Measurements from ENCODE around the gene PRIMPOL.

GRCh38 chr4:184693056-184693455 is 43.5 kb downstream of the PRIMPOL start:
- TF ChIP-seq CTCF (conservative IDR thresholded peaks at IDR 0.05 in 1 of 2, IDR thresholded peaks at IDR 0.05 in 1 of 2; ENCODE audit: extremely low read depth in 1 of 2, insufficient read depth in 1 of 2, low read depth in 1 of 2, low read length in 2 of 2) = no peak
- TF ChIP-seq EZH2 (IDR thresholded peaks at IDR 0.05; ENCODE audit: borderline replicate concordance, low read length) = no peak

Data from mammary epithelial cell (primary cell).